OCI-LY7 (cell line): ENCODE results near the gene S100A4. TPM values are rescaled to one million over a fixed set of nuclear protein-coding genes. Genes with fewer than 3 reads are reported as not detected.

Experiments used
- BruUV-seq: library from RNA; stranded (reverse); fragments of 400-500 nt; replicated peaks from 2 replicates; lab custom pipeline; 2021; lab: Mats Ljungman, UMichigan
- CTCF ChIA-PET: fragments of 300-600 bp; sonication (Branson Sonifier 250); formaldehyde crosslinking; loops from one replicate; lab custom pipeline; 2022; ENCODE audit warnings: antibody characterized with exemption; ENCODE audit not compliant: unreplicated experiment; lab: Charles Lee
- POLR2A ChIA-PET: fragments of 300-600 bp; sonication (Branson Sonifier 250); formaldehyde crosslinking; loops from one replicate; lab custom pipeline; 2022; ENCODE audit warnings: antibody characterized with exemption; lab: Charles Lee
- DNase-seq: peaks from one replicate; pipeline ENCODE4 v3.0.0-alpha.2; 2015; ENCODE audit warnings: low spot score
- H2AFZ ChIP-seq: fragments of 200-600 bp; sonication (generic), shearing (Covaris generic); 2 replicates; pipeline ENCODE4 v1.6.1; 2014; ENCODE audit warnings: mild to moderate bottlenecking, antibody characterized with exemption, low read length, moderate library complexity
- H3K27ac ChIP-seq: fragments of 200-600 bp; sonication (generic); 2 replicates; pipeline ENCODE4 v1.5.1; 2014; ENCODE audit warnings: mixed run types, low read depth, mild to moderate bottlenecking, moderate library complexity, low read length, inconsistent platforms; ENCODE audit not compliant: poor library complexity, severe bottlenecking
- H3K36me3 ChIP-seq: fragments of 200-600 bp; sonication (generic); 2 replicates; pipeline ENCODE4 v1.6.1; 2014; ENCODE audit warnings: mild to moderate bottlenecking, antibody characterized with exemption, low read length, moderate library complexity, mixed read lengths; ENCODE audit not compliant: insufficient read depth
- H3K4me1 ChIP-seq: fragments of 200-600 bp; sonication (generic); 2 replicates; pipeline ENCODE4 v1.5.1; 2014; ENCODE audit warnings: mild to moderate bottlenecking, low read length; ENCODE audit not compliant: insufficient read depth, poor library complexity, severe bottlenecking
- H3K4me2 ChIP-seq: fragments of 200-600 bp; sonication (generic); 2 replicates; pipeline ENCODE4 v1.6.1; 2014; ENCODE audit warnings: mild to moderate bottlenecking, low read length
- H3K4me3 ChIP-seq: fragments of 200-600 bp; sonication (generic); 2 replicates; pipeline ENCODE4 v1.5.1; 2014; ENCODE audit warnings: mild to moderate bottlenecking, low read depth, low read length; ENCODE audit not compliant: poor library complexity, severe bottlenecking
- H3K79me2 ChIP-seq: fragments of 200-600 bp; sonication (generic); 2 replicates; pipeline ENCODE4 v1.6.1; 2016; ENCODE audit warnings: low read depth, mild to moderate bottlenecking, low read length, moderate library complexity, mixed read lengths; ENCODE audit not compliant: insufficient read depth
- H3K9me2 ChIP-seq: fragments of 200-600 bp; sonication (generic); 2 replicates; pipeline ENCODE4 v1.6.1; 2016; ENCODE audit warnings: mild to moderate bottlenecking, low read length, mixed read lengths; ENCODE audit not compliant: insufficient read depth
- H3K9me3 ChIP-seq: fragments of 200-600 bp; sonication (generic); 2 replicates; pipeline ENCODE4 v1.6.1; 2014; ENCODE audit warnings: mild to moderate bottlenecking, mixed run types, low read length, mixed read lengths
- H4K20me1 ChIP-seq: fragments of 200-600 bp; sonication (generic); 2 replicates; pipeline ENCODE4 v1.6.1; 2014; ENCODE audit warnings: mild to moderate bottlenecking, antibody characterized with exemption, low read length, moderate library complexity, mixed read lengths; ENCODE audit not compliant: insufficient read depth
- CTCF ChIP-seq: fragments of 200-600 bp; sonication (generic); conservative IDR thresholded peaks from 2 replicates; pipeline ENCODE4 v1.5.1; 2014; ENCODE audit warnings: mild to moderate bottlenecking, antibody characterized with exemption, low read length, moderate library complexity, mixed read lengths
- EZH2phosphoT487 ChIP-seq: fragments of 200-600 bp; sonication (generic); IDR thresholded peaks from 2 replicates; pipeline ENCODE4 v1.6.1; 2018; ENCODE audit warnings: low read depth, borderline replicate concordance, mild to moderate bottlenecking, mixed run types, antibody characterized with exemption, low read length, moderate library complexity, mixed read lengths
- intact Hi-C: fragments of 100-400 bp; cut with micrococcal nuclease; formaldehyde crosslinking; loops from one replicate; pipeline ENCODE4 v1.10.0; 2022; ENCODE audit not compliant: unreplicated experiment
- total RNA-seq, 2 experiments: library from RNA; depleted of rRNA in 1 of 2; stranded (reverse); fragments of >200 nt in 1 of 2; shearing (Covaris generic) in 1 of 2; gene quantifications; 2 replicates each; pipeline ENCODE4 v1.2.3, GENCODE V29; 2014 to 2022

S100A4 gene
- total RNA-seq, 2 experiments from 2014 or later = 1.6 to 1.9 TPM

- intact Hi-C loops = loop anchor here (1.0 kb wide), 1 partner anchor 57 kb away; no protein-coding TSS in a partner anchor
These were observed 22.9 kb upstream of the S100A4 start for GRCh38 chr1:153568367-153569099.

DNA sequence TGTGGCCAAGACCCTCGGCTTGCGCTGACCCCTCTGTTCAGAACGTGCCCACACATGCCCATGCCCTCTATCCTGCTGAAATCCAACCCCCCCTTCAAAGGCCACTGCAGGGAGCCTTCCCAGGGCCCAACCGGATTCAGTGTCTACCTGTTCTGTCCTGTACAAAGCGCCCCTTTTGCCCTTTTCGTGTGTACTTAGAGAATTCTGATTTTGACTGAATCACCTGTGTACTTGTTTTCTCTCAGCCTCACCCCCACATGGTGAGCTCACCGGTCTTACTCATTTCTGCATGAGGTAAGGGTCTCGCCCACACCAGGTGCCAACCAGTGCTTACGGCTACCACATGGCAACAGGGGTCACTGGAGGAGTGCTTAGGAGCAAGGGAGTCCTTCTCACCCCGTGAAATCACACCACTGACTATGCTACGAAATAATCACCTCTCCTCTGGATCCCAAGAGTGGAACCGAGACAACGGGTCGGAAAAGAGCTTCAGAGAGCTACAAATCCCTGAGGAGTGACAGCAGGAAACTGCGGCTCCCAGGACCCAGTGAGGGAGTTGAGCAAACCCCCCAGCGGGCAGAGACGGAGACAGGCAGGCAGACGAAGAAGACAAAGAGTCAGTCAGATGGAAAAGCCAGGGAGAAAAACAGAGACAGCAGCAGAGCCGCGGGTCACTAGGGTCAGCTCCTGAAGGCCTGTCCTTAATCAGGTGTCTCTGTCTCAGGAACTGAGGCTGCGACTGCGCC lies 22.2 kb upstream of the S100A4 start:
- Histone ChIP-seq H2AFZ (no peak overlapping the region), H3K4me3 (no peak overlapping the region), H4K20me1 (no peaks in the 10 kb centered on the region), H3K4me2 (no peak overlapping the region), H3K79me2 (no peaks in the 10 kb centered on the region), H3K27ac (no peak overlapping the region), H3K9me2 (no peaks in the 10 kb centered on the region), H3K9me3 (no peaks in the 10 kb centered on the region), H3K36me3 (no peaks in the 10 kb centered on the region), H3K4me1 (peaks cover 15% of the 10 kb centered on the region)
- ChIA-PET POLR2A (interaction anchor here (0.7 kb wide), 1 partner anchor 28 kb away, joined by 3 read pairs; no protein-coding TSS in a partner anchor), CTCF (interaction anchor here (0.6 to 1.0 kb wide), 2 partner anchors 168 to 1044 kb away, joined by 3 read pairs; no protein-coding TSS in a partner anchor)
- TF ChIP-seq CTCF (no peak), EZH2phosphoT487 (no peak)
- DNase-seq = no peak
- intact Hi-C loops = loop anchor here (1.0 kb wide), 1 partner anchor 56 kb away; no protein-coding TSS in a partner anchor
- BruUV-seq = no TSS peak

More at GRCh38 chr1:153568367-153569099, 22.9 kb upstream of the S100A4 start:
- BruUV-seq = no TSS peak
- Histone ChIP-seq H3K4me2 (peak overlapping the region; percentile 17; the same call in 1 of the 2 replicates), H3K4me1 (peaks cover 17% of the 10 kb centered on the region), H3K9me2 (no peaks in the 10 kb centered on the region), H3K79me2 (no peaks in the 10 kb centered on the region), H3K9me3 (no peaks in the 10 kb centered on the region), H2AFZ (peak overlapping the region; percentile 77; the same call in 1 of the 2 replicates), H3K4me3 (no peak overlapping the region), H3K36me3 (no peaks in the 10 kb centered on the region), H4K20me1 (no peaks in the 10 kb centered on the region), H3K27ac (no peak overlapping the region)
- POLR2A ChIA-PET = no interaction called here
- peak; percentile 74 for DNase-seq
- TF ChIP-seq EZH2phosphoT487 (no peak), CTCF (peak; percentile 96)
- CTCF ChIA-PET = interaction anchor here (1.0 kb wide), 1 partner anchor 1043 kb away, joined by 3 read pairs; no protein-coding TSS in a partner anchor
